ENCODE data around the gene LSM14A. TPM values are rescaled to one million over a fixed set of nuclear protein-coding genes. Genes with fewer than 3 reads are reported as not detected.

The LSM14A gene
- total and polyA plus RNA-seq, 9 of the 15 experiments (the other 6 are each of a cell fraction or from before 2014, with no cell fraction given) = 19.5 to 150 (median 95.1) TPM

GRCh38 chr19:34213283-34213682 lies 41.0 kb downstream of the LSM14A start:
- ChIA-PET POLR2A (no interaction called here), CTCF (ENCODE audit: low intra/inter-chr PET ratio) (no interaction called here)
- DNase-seq (ENCODE audit: extremely low read depth in 1 of 4, low spot score in 3 of 4) = no peak
- Histone ChIP-seq H3K9me1 (ENCODE audit: control insufficient read depth, insufficient read depth, low read length) (no peaks in the 10 kb centered on the region), H3K27ac (ENCODE audit: extremely low read depth, low read depth, low read length) (no peak overlapping the region), H3K4me2 (ENCODE audit: insufficient read depth, low read length) (no peak overlapping the region), H2AFZ (ENCODE audit: low read depth, low read length) (no peak overlapping the region), H3K4me1 (replicated peaks in 1 of 2; ENCODE audit: control insufficient read depth in 2 of 2, insufficient read depth in 2 of 2, low read length in 2 of 2) (peaks cover 4 to 9% of the 10 kb centered on the region in 2 experiments; a peak in 4 of 5 replicates), H3K9ac (ENCODE audit: insufficient read depth in 1 of 2, low read depth in 2 of 2, low read length in 2 of 2) (no peak overlapping the region), H3K9me3 (replicated peaks; ENCODE audit: control insufficient read depth, insufficient read depth, low read depth, low read length) (no peaks in the 10 kb centered on the region), H4K20me1 (replicated peaks; ENCODE audit: control insufficient read depth, insufficient read depth, low read length) (peaks cover 4% of the 10 kb centered on the region; the same call in 1 of the 2 replicates), H3K36me3 (ENCODE audit: control insufficient read depth, insufficient read depth, low read length) (peaks cover 72% of the 10 kb centered on the region), H3K4me3 (no peak overlapping the region), H3K27me3 (ENCODE audit: control insufficient read depth in 2 of 2, insufficient read depth in 2 of 2, low read length in 2 of 2) (no peaks in the 10 kb centered on the region), H3K79me2 (ENCODE audit: control insufficient read depth, insufficient read depth, low read length) (no peaks in the 10 kb centered on the region)
- peak; percentile 6 for FAIRE-seq
- intact Hi-C loops (cut with micrococcal nuclease) (no loop called here), in situ Hi-C loops (cut with MboI) (no loop called here)
- no peak for ATAC-seq
- 95% methylated on average over 2 of the region's 2 CpGs for WGBS (ENCODE audit: insufficient coverage, low coverage, missing lambda C conversion rate)
- BruUV-seq (replicated peaks) = no TSS peak
- TF ChIP-seq CTCFL (IDR thresholded peaks at IDR 0.05; ENCODE audit: borderline replicate concordance, insufficient read depth, low read depth, low read length, poor library complexity, severe bottlenecking) (no peak), ZNF316 (IDR thresholded peaks at IDR 0.05) (peak; percentile 84), E4F1 (CRISPR knock-in tag; IDR thresholded peaks at IDR 0.05; ENCODE audit: borderline replicate concordance) (no peak), MAFF (IDR thresholded peaks at IDR 0.05; ENCODE audit: low read length) (peak; percentile 63; the same call in 1 of the 2 replicates), XRCC3 (IDR thresholded peaks at IDR 0.05) (no peak), MCM7 (IDR thresholded peaks at IDR 0.05) (no peak), ZNF830 (CRISPR knock-in tag; IDR thresholded peaks at IDR 0.05) (no peak), FOXJ3 (CRISPR knock-in tag; IDR thresholded peaks at IDR 0.05) (no peak), HOXB6 (CRISPR knock-in tag; IDR thresholded peaks at IDR 0.05; ENCODE audit: borderline replicate concordance) (no peak), ZNF146 (CRISPR knock-in tag; IDR thresholded peaks at IDR 0.05; ENCODE audit: unreplicated experiment) (no peak), HMG20A (CRISPR knock-in tag; conservative IDR thresholded peaks at IDR 0.05) (no peak), ZNF143 (CRISPR knock-in tag; IDR thresholded peaks at IDR 0.05) (no peak), ZNF324 (CRISPR knock-in tag; IDR thresholded peaks at IDR 0.05) (no peak), EGR1 (conservative IDR thresholded peaks at IDR 0.05) (no peak), HMGN3 (IDR thresholded peaks at IDR 0.05; ENCODE audit: borderline replicate concordance, extremely low read depth, insufficient read length, low read depth, low read length) (no peak), FOXK1 (CRISPR knock-in tag; IDR thresholded peaks at IDR 0.05; ENCODE audit: borderline replicate concordance) (no peak), MAFG (tag; conservative IDR thresholded peaks at IDR 0.05) (peak; percentile 54; the same call in 1 of the 2 replicates), CBX3 (IDR thresholded peaks at IDR 0.05; ENCODE audit: borderline replicate concordance in 1 of 2, low read length in 2 of 2) (no peak), SMARCE1 (IDR thresholded peaks at IDR 0.05) (no peak), C11orf30 (IDR thresholded peaks at IDR 0.05; ENCODE audit: low read depth) (peak; percentile 64), HCFC1 (IDR thresholded peaks at IDR 0.05; ENCODE audit: low read depth, low read length) (no peak), MAFK (IDR thresholded peaks at IDR 0.05; ENCODE audit: low read length) (peak; percentile 72), RBM14 (IDR thresholded peaks at IDR 0.05; ENCODE audit: borderline replicate concordance, insufficient read depth, low read depth, low read length) (no peak)

All from K562 (cell line).